Duodenal mucosa (tissue), 2 donors: Measurements from ENCODE around the gene WDFY4.

Experiments
- H3K27ac ChIP-seq: one replicate; pipeline ENCODE4 v1.7.0; 2013; ENCODE audit warnings: low read depth, low read length
- H3K27me3 ChIP-seq, 2 donors: one replicate each; pipeline ENCODE4 v1.7.0; 2013; ENCODE audit warnings: low read length in 2 of 2, control low read depth in 1 of 2; ENCODE audit not compliant: insufficient read depth in 2 of 2, control insufficient read depth in 1 of 2
- H3K36me3 ChIP-seq, 2 donors: one replicate each; pipeline ENCODE4 v1.7.0; 2013; ENCODE audit warnings: low read length in 2 of 2, control low read depth in 1 of 2; ENCODE audit not compliant: insufficient read depth in 2 of 2, control insufficient read depth in 1 of 2
- H3K4me1 ChIP-seq, 2 donors: one replicate each; pipeline ENCODE4 v1.7.0; 2013; ENCODE audit warnings: low read length in 2 of 2, control low read depth in 1 of 2; ENCODE audit not compliant: insufficient read depth in 2 of 2, control insufficient read depth in 1 of 2
- H3K4me3 ChIP-seq, 2 donors: one replicate each; pipeline ENCODE4 v1.7.0; 2013; ENCODE audit warnings: low read length in 2 of 2, low read depth in 1 of 2
- H3K9ac ChIP-seq, 2 donors: one replicate each; pipeline ENCODE4 v1.7.0; 2013; ENCODE audit warnings: low read length in 2 of 2, low read depth in 1 of 2
- H3K9me3 ChIP-seq, 2 donors: one replicate each; pipeline ENCODE4 v1.7.0; 2013; ENCODE audit warnings: low read length in 2 of 2, control low read depth in 1 of 2; ENCODE audit not compliant: control insufficient read depth in 1 of 2

The WDFY4 gene

DNA sequence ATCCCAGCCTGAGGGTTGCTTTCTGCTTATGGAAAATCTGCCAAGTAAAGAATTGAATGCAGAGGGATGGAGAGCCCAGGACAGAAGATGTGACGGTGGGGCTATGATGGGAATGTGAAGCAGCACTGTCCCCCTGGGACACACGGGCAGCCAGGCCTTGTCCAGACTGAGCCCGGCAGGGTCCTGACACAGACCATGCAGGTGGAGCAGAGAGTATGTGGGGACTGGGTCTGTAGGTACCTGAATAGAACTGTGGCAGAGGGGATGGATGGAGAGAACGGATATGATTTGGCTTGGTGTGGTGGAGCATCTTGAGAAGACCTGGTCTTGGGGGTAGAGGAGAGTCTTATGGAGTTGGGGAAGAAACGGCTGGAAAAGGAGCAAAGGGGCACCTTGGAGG is 255.7 kb downstream of the WDFY4 start:
- H3K36me3 ChIP-seq: no peaks in the 10 kb centered on the region

DNA sequence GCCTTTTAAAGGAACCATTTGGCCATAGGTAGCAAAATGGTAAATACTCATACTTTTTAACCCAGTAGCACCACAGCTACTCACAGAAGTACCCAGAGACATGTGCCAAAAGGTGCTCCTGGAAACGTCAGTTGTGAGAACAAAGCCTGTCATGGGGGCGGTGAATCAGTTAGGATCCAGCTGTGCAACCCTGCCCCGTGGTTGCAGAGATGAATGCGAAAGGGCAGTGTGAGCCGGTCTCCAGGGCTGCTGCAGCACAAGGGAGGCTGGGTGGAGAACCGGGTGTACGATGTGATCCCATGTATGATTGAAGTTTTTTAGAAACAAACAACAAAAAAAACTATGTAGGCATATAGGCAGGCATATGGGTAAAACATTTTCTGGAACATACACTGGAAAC is 256.3 kb downstream of the WDFY4 start:
- no peak overlapping the region for H3K4me3 ChIP-seq
- no peaks in the 10 kb centered on the region for H3K27me3 ChIP-seq
- H3K4me1 ChIP-seq: peaks cover 0 to 8% of the 10 kb centered on the region in 2 donors
- no peaks in the 10 kb centered on the region for H3K36me3 ChIP-seq
- no peak overlapping the region for H3K27ac ChIP-seq
- H3K9ac ChIP-seq: no peak overlapping the region
- no peaks in the 10 kb centered on the region for H3K9me3 ChIP-seq

More for the DNA sequence above, 255.7 kb downstream of the WDFY4 start:
- Histone ChIP-seq H3K9me3 (no peaks in the 10 kb centered on the region), H3K27me3 (no peaks in the 10 kb centered on the region), H3K4me1 (peaks cover 0 to 2% of the 10 kb centered on the region in 2 donors), H3K4me3 (no peak overlapping the region), H3K9ac (no peak overlapping the region), H3K27ac (no peak overlapping the region)

DNA sequence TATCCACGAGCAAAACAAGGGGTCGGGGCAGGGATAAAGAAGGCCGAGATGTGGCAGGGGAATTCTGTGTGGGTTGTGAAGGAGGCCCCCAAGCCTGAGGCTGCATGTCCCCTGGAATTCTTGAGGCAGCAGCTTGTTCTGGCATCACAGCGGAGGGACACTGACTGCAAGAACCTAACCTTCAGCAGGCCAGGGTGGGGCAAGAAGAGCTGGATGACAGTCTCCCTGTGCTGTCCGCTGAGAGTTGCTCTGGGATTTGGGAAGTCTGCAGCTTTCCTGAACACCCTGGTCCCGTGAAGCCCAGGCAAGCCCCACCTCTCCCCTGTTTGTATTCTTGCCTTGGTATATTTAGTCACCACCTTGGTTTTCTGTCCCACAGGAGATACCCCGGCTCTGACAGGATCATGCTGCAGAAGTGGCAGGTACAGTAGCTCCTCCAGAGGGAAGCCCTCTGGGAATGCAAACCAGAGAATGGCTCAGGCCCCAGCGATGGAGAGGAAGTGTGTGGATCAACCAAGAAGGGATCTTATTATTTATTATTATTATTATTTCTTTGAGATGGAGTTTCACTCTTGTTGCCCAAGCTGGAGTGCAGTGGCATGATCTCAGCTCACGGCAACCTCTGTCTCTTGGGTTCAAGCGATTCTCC is 256.9 kb downstream of the WDFY4 start:
- Histone ChIP-seq H3K4me1 (peaks cover 0 to 8% of the 10 kb centered on the region in 2 donors), H3K36me3 (no peaks in the 10 kb centered on the region), H3K27ac (no peak overlapping the region), H3K9ac (no peak overlapping the region), H3K4me3 (no peak overlapping the region), H3K9me3 (no peaks in the 10 kb centered on the region), H3K27me3 (no peaks in the 10 kb centered on the region)

DNA sequence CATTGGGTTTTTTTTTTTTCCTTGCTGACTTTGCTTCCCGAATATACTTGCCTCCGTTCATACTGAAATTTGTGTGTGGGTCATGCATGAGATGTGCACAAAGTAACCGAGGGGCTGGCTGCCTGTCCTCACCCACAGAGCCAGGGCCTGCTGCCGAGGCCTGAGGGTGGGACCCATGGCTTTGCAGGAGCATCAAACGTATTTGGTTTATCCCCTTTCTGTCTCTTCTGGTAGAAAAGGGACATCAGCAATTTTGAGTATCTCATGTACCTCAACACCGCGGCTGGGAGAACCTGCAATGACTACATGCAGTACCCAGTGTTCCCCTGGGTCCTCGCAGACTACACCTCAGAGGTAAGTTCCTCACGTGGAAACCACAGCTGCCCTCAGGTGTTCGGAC is 258.4 kb downstream of the WDFY4 start:
- Histone ChIP-seq H3K27me3 (no peaks in the 10 kb centered on the region), H3K4me3 (no peak overlapping the region), H3K9ac (no peak overlapping the region), H3K4me1 (peaks cover 0 to 8% of the 10 kb centered on the region in 2 donors), H3K27ac (no peak overlapping the region), H3K9me3 (no peaks in the 10 kb centered on the region), H3K36me3 (no peaks in the 10 kb centered on the region)

DNA sequence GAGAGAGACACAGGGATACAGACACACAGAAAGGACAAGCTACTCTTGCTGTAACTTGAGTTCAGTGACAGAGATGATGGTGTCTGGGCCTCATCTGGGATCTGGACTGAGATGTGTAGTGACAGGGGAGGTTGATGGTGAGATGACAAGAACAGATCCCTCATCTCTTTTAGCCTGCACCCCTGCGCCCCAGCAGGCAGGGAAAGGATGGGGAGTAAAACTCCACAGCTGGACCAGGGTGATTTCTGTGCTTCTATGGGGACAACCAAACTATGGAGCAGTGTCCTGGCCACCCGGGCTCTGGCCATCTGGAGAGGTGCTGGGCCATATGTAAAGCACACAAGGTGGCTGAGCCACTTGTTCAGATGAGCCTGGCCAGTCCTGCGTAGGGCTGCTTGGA is 259.5 kb downstream of the WDFY4 start:
- no peaks in the 10 kb centered on the region for H3K9me3 ChIP-seq
- no peak overlapping the region for H3K9ac ChIP-seq
- no peak overlapping the region for H3K4me3 ChIP-seq
- H3K27me3 ChIP-seq: no peaks in the 10 kb centered on the region
- H3K36me3 ChIP-seq: no peaks in the 10 kb centered on the region
- peaks cover 0 to 8% of the 10 kb centered on the region in 2 donors for H3K4me1 ChIP-seq
- H3K27ac ChIP-seq: no peak overlapping the region

DNA sequence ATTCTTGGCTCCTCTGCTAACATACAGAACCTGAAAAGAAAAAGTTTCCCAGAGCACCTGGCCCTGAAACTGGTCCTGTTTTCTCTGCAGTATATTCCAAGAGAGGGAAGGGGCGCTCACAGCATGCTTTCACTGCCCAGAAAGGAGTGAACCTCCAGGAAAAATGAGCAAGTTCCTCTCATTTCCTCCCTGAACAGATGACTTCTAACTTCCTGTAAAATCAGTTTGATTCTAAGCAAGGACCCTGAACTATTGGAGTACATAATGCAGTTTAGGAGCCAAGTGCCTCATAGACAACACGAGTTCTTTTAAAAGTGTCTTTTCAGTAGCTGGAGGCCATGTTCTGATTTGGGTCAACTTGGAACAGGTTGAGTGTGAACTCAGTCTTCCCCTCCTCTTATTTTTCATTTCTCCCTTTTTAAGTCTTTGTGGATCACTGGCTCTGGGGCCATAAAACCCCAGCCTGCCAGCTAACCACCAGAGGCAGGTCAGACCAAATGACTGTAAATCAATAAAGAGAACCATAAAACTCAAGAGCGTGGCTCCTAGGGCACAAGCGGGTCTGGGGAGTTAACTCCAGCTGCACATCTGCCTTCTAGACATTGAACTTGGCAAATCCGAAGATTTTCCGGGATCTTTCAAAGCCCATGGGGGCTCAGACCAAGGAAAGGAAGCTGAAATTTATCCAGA is 260.9 kb downstream of the WDFY4 start:
- Histone ChIP-seq H3K9me3 (no peaks in the 10 kb centered on the region), H3K9ac (no peak overlapping the region), H3K27me3 (no peaks in the 10 kb centered on the region), H3K27ac (no peak overlapping the region), H3K36me3 (no peaks in the 10 kb centered on the region), H3K4me3 (no peak overlapping the region), H3K4me1 (peaks cover 0 to 8% of the 10 kb centered on the region in 2 donors)

DNA sequence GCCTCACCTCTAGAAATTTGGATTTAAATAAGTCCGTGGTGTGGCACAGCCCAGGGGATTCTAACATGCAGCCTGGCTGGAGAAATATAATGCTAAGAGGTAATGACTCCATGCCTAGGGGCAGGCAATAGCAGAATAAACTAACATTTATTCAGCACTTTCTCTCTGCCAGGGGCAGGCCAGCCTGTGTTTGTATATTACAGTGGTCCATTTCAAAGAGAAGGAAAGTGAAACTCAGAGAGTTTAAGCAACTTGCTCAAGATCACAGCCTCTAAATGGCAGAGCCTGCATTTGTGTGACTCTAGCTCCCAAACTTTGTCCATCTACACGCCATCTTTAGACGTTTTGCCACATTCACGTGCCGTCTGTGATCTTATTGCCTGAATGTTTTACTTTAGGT is 261.7 kb downstream of the WDFY4 start:
- Histone ChIP-seq H3K4me1 (peaks cover 0 to 8% of the 10 kb centered on the region in 2 donors), H3K36me3 (no peaks in the 10 kb centered on the region), H3K27me3 (no peaks in the 10 kb centered on the region), H3K27ac (no peak overlapping the region), H3K9me3 (no peaks in the 10 kb centered on the region), H3K4me3 (no peak overlapping the region), H3K9ac (no peak overlapping the region)

DNA sequence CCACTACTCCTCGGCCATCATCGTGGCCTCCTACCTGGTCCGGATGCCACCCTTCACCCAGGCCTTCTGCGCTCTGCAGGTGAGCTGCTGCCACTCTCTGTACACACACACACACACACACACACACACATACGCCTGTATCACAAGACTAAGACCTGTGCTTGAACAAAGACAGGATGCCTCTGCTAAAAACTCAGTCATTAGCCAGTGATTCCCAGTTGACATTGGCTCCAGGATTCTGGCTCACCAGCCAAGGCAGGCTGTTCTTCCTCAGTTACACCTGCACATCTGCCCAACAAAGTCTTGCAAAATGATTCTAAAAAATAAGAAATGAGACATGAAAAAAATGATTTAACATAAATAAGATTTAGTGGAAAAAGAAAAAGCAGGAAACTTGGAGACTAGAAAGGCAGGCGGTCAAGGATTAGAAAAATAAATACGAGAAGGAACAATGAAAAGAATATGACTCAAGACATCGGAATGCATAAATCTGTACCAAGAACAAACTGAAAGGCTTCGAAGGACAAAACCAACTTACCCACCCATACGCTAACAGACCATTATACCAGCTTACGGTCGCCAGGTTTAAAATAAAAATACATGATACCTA is 262.3 kb downstream of the WDFY4 start:
- Histone ChIP-seq H3K9ac (no peak overlapping the region), H3K4me3 (no peak overlapping the region), H3K9me3 (no peaks in the 10 kb centered on the region), H3K27me3 (no peaks in the 10 kb centered on the region), H3K27ac (no peak overlapping the region), H3K4me1 (peaks cover 0 to 8% of the 10 kb centered on the region in 2 donors), H3K36me3 (no peaks in the 10 kb centered on the region)

DNA sequence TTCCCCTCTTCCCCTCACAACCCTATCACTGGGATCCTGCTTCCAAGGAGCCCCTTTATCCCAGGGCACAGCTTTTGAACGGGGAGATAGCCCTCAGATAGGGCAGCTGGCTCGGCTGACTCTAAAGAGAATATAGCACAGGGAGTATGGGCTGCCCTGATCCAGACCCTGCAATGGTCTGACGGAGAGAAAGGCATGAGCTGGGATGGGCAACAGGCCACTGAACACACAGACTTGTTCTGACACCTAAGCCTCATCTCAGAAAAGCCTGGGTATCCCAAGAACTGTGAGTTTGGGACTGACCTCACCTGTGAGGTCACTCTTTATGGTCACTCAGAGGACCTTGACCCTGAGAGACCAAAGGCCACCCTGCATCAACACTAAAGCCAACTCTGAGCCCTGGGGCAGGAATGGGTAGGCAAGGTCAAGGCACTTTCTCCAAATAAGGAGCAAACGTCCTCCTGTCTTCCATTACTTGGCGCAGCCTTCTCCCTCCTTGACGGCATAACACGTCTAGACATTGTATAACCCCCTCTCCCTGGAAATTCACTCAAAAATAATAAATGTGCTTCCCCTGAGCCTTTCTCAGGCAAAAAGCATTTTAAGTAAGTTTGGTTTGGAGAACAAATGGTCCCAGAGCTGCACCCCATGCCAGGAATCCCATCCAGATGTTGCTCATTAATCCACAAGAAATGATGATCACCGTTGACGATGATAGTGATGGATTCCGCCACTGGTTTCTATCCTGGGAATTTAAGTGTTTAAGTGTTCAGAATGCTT is 263.2 kb downstream of the WDFY4 start:
- no peaks in the 10 kb centered on the region for H3K9me3 ChIP-seq
- no peak overlapping the region for H3K27ac ChIP-seq
- peaks cover 0 to 8% of the 10 kb centered on the region in 2 donors for H3K4me1 ChIP-seq
- no peak overlapping the region for H3K9ac ChIP-seq
- no peaks in the 10 kb centered on the region for H3K27me3 ChIP-seq
- no peaks in the 10 kb centered on the region for H3K36me3 ChIP-seq
- H3K4me3 ChIP-seq: no peak overlapping the region
